A549 treated with dexamethasone at 1 μM for 4 hours (cell line): Measurements from ENCODE around the gene DBT. TPM values are rescaled to one million over a fixed set of nuclear protein-coding genes. Genes with fewer than 3 reads are reported as not detected.

Experiments
- total RNA-seq: library from RNA; stranded (reverse); fragments of 200-300 nt; extraction: Qiagen RNA extraction; gene quantifications from 5 replicates; pipeline ENCODE4 v1.2.3, GENCODE V29; 2022

Gene DBT
- total RNA-seq: 2.7 to 4.7 TPM (median 3.9 TPM) in 5 replicates

DNA sequence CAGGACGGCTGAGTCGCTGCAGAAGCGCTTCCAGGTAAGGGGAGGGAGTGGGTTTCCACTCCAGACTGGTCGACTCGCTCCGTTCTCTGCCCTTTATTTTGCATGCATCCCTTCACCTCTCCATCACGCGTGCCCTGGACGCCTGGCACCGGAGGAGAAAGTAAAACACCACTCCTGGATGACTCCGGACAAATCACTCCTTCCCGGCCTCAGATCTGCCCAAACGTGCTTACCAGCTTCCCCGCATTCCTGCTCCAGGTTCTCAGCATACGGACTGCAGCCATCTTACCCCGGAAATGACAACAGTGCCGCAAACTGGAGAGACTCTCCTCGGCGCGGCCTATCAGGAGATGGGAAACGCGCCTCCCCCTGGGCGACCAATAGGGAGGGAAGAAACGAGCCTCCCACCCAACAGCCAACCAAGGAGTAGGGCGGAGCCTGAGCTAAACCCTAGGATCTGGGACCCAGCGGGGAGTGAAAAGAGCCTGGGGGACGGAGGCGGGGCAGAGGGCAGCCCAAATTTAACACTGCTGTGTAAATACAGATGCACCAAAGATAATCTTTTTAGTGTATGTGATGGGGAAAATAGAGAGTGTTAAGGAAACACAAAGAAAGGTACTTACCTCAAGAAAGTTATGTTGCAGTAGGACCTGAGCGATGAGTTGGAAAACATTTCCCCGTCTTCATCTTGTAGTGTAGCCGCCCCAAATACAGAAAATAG lies at the start of gene DBT:
Gene DBT (minus strand): TSS at position 298 of the 721 bp plus-strand sequence. CDS start 14 bp downstream, at position 284.

DNA sequence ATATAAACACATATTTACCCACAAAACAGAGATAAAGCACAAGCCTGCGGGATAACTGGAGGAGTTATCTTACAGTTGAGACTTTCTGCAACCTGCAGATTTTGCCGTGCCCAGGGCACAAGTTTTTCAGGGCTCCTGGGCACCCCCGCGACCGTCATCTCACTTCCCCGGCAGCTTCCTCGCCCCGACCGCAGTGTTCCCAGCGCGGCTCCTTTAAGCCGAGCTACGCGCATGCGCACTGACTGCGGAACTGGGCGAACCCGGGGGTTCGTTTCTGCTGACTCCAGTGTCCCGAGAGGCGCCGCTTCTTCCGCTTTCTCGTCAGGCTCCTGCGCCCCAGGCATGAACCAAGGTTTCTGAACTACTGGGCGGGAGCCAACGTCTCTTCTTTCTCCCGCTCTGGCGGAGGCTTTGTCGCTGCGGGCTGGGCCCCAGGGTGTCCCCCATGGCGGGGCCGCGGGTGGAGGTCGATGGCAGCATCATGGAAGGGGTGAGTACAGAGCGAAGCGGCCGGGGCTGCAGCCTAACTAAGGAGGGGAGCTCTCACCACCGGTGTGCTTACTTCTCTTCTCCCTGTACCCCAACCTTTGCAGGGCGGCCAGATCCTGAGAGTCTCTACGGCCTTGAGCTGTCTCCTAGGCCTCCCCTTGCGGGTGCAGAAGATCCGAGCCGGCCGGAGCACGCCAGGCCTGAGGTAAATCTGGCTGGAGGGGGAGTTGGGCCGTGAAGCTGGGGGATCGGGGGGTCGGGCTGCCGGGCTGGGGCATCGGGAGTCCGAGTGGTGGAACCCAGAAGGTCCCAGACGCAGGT lies 16.5 kb upstream of the DBT start, which contains the start of gene RTCA:
Gene RTCA (plus strand): TSS at position 286 of the 810 bp plus-strand sequence. CDS start 160 bp downstream, at position 446.

DNA sequence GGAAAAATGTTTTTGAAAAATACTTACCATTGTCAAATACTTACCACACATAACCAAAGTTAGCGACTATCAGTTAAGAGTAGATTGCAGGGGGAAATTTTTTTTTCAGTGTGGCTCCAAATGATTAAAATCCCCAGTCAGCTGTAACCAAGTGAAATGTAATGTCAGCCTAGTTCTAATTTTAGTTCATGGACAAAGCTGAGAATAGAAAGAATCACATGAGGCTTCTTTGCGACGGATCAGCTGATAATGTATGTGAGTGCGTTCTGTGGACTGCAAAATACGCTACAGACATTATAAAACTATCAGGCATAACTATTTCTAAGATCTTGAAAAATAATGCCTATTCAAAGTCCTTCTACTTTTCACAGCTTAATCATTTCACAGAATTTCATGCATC lies 71.5 kb downstream of the DBT start, which contains the start of gene LRRC39:
Gene LRRC39 (minus strand): TSS at position 166 of the 400 bp plus-strand sequence. CDS start 9,740 bp downstream, outside the sequence.

Other genes starting within 250 kb of the DBT start
- gene SASS6, start 116.9 kb downstream of the DBT start, total RNA-seq: 3.3 to 5.2 TPM (median 4.3 TPM) in 5 replicates
- 5.1 to 7.5 TPM (median 6.9 TPM) in 5 replicates for gene TRMT13, start 116.7 kb downstream of the DBT start, total RNA-seq
- 0.08 to 0.16 TPM (median 0.11 TPM) in 5 replicates for gene LRRC39, start 71.6 kb downstream of the DBT start, total RNA-seq
- gene RTCA, start 16.4 kb upstream of the DBT start, total RNA-seq: 21.6 to 24.4 TPM (median 23.2 TPM) in 5 replicates
- gene CDC14A, start 102.7 kb upstream of the DBT start, total RNA-seq: 2.1 to 3.7 TPM (median 2.8 TPM) in 5 replicates